OCI-LY3 (cell line): Measurements from ENCODE around the gene ERI3.

ENCODE experiments used
- H2AFZ ChIP-seq: fragments of 200-600, 300-600 bp; shearing (Covaris generic); 2 replicates; pipeline ENCODE4 v1.6.0; 2014; ENCODE audit warnings: antibody characterized with exemption, low read depth, low read length
- H3K27ac ChIP-seq: fragments of 200-600, 300-600 bp; sonication (generic); 2 replicates; pipeline ENCODE4 v1.5.1; 2014; ENCODE audit warnings: mild to moderate bottlenecking, low read length, moderate library complexity, mixed read lengths
- H3K27me3 ChIP-seq: fragments of 200-600, 300-600 bp; sonication (generic); 2 replicates; pipeline ENCODE4 v1.6.1; 2014; ENCODE audit warnings: low read depth, low read length, mixed read lengths
- H3K36me3 ChIP-seq: fragments of 200-600, 300-600 bp; sonication (generic); replicated peaks from 2 replicates; pipeline ENCODE3; 2014; ENCODE audit warnings: low read depth, low read length, mixed read lengths
- H3K4me1 ChIP-seq: fragments of 300-600, 200-600 bp; sonication (generic); 2 replicates; pipeline ENCODE4 v1.6.1; 2014; ENCODE audit warnings: low read length, mixed read lengths
- H3K4me2 ChIP-seq: fragments of 200-600, 300-600 bp; sonication (generic); 2 replicates; pipeline ENCODE4 v1.6.1; 2014; ENCODE audit warnings: low read length, mixed read lengths
- H3K4me3 ChIP-seq: fragments of 300-600, 200-600 bp; sonication (generic); 2 replicates; pipeline ENCODE4 v1.5.1; 2014; ENCODE audit warnings: antibody characterized with exemption, mild to moderate bottlenecking, low read length, moderate library complexity
- H3K79me2 ChIP-seq: fragments of 300-600, 200-600 bp; shearing (Covaris generic); 2 replicates; pipeline ENCODE4 v1.6.1; 2014; ENCODE audit warnings: mild to moderate bottlenecking, low read length, mixed read lengths
- H3K9ac ChIP-seq: fragments of 300-600, 200-600 bp; shearing (Covaris generic); 2 replicates; pipeline ENCODE4 v1.6.0; 2014; ENCODE audit warnings: mild to moderate bottlenecking, low read length, moderate library complexity
- H3K9me3 ChIP-seq: fragments of 200-600, 300-600 bp; shearing (Covaris generic); 2 replicates; pipeline ENCODE4 v1.6.1; 2014; ENCODE audit warnings: low read length, mixed read lengths; ENCODE audit not compliant: insufficient read depth
- H4K20me1 ChIP-seq: fragments of 200-600, 300-600 bp; sonication (generic); 2 replicates; pipeline ENCODE4 v1.6.1; 2016; ENCODE audit warnings: low read length, mixed read lengths; ENCODE audit not compliant: insufficient read depth
- EZH2phosphoT487 ChIP-seq: fragments of 200-600 bp; shearing (Covaris generic); IDR thresholded peaks from 2 replicates; pipeline ENCODE4 v1.6.1; 2018; ENCODE audit warnings: antibody characterized with exemption, mixed run types, low read depth
- TF ChIP-seq, protein P1 (sequence below): fragments of 200-600, 300-600 bp; sonication (generic); IDR thresholded peaks from 2 replicates; pipeline ENCODE4 v1.5.1; 2014; ENCODE audit warnings: antibody characterized with exemption, low read length, low read depth

Gene ERI3

DNA sequence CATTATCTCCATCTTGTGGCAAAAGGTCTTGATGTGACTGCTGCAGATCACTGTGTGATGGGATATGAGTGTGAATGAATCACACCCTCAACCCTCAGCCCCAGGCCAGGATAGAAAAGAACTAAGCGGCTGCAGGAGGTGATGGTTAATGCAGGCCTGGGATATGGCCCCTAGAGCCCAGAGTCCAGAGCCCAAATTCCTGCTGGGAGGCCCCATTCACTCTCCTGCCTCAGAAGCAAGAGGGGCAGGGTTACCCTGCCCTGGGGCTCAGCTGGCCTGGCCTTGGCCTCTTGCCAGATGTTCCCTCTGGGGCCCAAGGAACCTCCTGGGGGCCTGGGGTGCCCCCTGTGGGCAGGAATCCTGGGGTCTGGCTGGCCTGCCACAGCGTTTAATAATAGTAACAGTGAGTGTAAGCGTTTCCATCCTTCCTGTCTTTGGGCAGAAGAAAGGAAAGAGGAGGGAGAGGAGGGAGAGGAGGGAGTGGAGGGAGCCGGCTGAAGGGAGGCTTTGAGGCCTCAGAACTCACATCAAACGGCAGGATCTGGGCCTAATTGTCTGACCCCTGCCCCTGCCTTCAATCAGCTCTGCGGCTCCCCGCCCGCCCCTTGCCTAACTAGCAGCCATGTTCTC lies 115.6 kb downstream of the ERI3 start:
- H2AFZ ChIP-seq, result no peak overlapping the region

DNA sequence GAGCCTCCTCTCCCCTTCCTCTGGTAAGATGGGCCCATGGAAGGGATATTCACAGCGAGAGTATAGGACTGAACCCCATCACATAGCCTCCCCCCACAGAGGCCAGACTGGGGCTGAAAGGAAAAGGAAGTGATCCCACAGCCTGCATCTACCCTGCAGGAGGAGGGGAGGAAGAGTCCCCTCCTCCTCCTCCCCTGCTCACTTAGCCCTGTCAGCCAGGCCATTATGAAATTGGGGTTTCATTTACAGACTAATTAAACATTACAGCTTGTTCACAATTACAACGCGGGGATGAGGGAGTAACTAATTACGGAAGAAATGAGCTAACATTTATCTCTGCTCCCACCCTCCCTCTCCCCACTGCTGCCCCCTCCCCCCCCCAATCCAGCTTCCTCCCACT lies 116.4 kb downstream of the ERI3 start:
- H3K9me3 ChIP-seq, result no peaks in the 10 kb centered on the region
- H3K4me1 ChIP-seq, result no peaks in the 10 kb centered on the region
- no peak overlapping the region for H2AFZ ChIP-seq
- no peaks in the 10 kb centered on the region for H3K27me3 ChIP-seq
- no peak for TF ChIP-seq EZH2phosphoT487
- TF ChIP-seq, protein P1, sequence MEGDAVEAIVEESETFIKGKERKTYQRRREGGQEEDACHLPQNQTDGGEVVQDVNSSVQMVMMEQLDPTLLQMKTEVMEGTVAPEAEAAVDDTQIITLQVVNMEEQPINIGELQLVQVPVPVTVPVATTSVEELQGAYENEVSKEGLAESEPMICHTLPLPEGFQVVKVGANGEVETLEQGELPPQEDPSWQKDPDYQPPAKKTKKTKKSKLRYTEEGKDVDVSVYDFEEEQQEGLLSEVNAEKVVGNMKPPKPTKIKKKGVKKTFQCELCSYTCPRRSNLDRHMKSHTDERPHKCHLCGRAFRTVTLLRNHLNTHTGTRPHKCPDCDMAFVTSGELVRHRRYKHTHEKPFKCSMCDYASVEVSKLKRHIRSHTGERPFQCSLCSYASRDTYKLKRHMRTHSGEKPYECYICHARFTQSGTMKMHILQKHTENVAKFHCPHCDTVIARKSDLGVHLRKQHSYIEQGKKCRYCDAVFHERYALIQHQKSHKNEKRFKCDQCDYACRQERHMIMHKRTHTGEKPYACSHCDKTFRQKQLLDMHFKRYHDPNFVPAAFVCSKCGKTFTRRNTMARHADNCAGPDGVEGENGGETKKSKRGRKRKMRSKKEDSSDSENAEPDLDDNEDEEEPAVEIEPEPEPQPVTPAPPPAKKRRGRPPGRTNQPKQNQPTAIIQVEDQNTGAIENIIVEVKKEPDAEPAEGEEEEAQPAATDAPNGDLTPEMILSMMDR, result no peak
- no peaks in the 10 kb centered on the region for H3K79me2 ChIP-seq
- no peak overlapping the region for H3K27ac ChIP-seq
- H3K4me2 ChIP-seq, result no peak overlapping the region
- no peaks in the 10 kb centered on the region for H3K36me3 ChIP-seq
- no peaks in the 10 kb centered on the region for H4K20me1 ChIP-seq
- H3K9ac ChIP-seq, result no peak overlapping the region
- H3K4me3 ChIP-seq, result no peak overlapping the region

More for the DNA sequence above, 115.6 kb downstream of the ERI3 start:
- H4K20me1 ChIP-seq, result no peaks in the 10 kb centered on the region
- no peaks in the 10 kb centered on the region for H3K36me3 ChIP-seq
- no peak overlapping the region for H3K4me3 ChIP-seq
- no peaks in the 10 kb centered on the region for H3K79me2 ChIP-seq
- H3K9ac ChIP-seq, result no peak overlapping the region
- TF ChIP-seq, protein P1, result no peak
- TF ChIP-seq EZH2phosphoT487, result no peak
- no peaks in the 10 kb centered on the region for H3K9me3 ChIP-seq
- no peak overlapping the region for H3K4me2 ChIP-seq
- no peaks in the 10 kb centered on the region for H3K4me1 ChIP-seq
- no peak overlapping the region for H3K27ac ChIP-seq
- H3K27me3 ChIP-seq, result no peaks in the 10 kb centered on the region

DNA sequence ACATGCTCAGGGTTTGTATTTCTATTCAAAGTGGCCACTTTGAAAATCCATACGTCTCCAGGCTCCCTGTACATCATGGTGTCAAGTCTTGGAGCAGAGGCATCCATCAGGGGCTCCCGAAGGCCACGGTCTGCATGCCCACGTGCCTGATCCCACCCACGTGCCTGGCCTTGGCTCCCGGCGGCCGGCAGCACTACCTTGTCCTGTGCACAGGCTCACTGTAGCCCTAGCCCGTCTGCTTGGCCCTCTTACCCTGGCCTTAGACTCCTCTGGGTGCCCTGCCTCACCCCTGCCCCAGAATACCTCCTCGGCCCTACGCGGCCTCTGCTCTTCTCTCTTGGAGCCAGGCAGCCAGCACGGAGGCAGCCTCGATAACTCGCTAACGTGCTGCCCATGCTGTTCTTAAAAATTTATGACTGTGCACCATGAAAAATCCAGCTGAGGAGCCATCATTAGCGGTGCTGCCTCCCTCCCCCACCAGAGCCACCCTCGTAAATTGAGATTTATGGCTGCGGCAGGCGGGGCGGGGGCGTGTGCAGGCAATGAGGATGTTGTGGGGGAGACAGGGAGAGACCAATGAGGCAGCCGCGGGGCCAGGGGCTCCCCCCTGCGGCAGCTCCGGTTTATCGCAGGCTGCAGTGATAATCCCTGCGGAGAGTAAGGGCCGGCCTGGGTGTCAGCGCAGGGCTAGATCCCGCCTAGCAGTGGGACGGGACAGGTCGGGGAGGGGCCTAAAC lies 117.2 kb downstream of the ERI3 start:
- H3K4me1 ChIP-seq, result no peaks in the 10 kb centered on the region
- no peaks in the 10 kb centered on the region for H3K9me3 ChIP-seq
- no peak overlapping the region for H2AFZ ChIP-seq
- H3K27ac ChIP-seq, result no peak overlapping the region
- no peaks in the 10 kb centered on the region for H3K79me2 ChIP-seq
- H3K9ac ChIP-seq, result no peak overlapping the region
- H4K20me1 ChIP-seq, result no peaks in the 10 kb centered on the region
- H3K4me2 ChIP-seq, result no peak overlapping the region
- no peaks in the 10 kb centered on the region for H3K27me3 ChIP-seq
- H3K36me3 ChIP-seq, result no peaks in the 10 kb centered on the region
- TF ChIP-seq, protein P1, result 0 out of 2 replicates have a peak, but pooled peaks have one; percentile 19
- no peak for TF ChIP-seq EZH2phosphoT487
- no peak overlapping the region for H3K4me3 ChIP-seq

DNA sequence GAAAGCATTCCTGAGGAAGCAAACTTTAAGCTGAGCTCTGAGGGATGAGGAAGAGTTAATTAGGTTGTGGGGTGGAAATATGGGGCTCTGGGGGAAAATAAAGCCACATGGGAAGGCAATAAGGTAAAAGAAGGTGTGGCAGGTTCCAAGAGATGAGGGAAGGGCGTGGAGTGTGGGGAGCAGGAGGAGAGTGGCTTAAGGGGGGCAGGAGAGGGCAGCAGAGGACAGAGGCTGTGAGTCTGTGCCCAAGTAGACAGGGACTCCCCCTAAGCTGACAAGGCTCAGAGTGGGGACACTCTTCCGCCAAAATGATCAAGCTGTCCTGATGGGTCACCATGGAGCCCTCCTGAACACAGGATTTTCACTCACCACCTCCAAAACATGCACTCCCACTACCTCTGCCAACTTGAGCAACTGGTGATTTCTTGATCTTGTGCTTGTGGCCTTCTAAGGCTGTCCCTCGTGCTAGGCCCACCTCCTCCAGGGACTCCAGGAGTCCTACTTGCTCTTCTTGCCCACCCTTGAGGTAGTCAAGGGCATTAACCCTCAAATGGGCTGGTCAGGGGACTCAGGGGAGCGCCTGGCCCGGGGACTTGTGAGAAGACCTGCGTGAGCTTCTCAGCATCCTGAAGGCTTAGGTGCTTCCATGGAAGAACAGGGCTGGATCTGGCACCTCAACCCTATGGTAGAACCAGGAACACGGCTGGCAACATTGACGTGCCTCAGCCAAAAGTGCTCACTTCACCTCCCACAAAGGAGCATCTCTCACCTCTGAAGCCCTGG lies 118.4 kb downstream of the ERI3 start:
- no peak overlapping the region for H3K9ac ChIP-seq
- H3K4me3 ChIP-seq, result no peak overlapping the region
- no peak overlapping the region for H2AFZ ChIP-seq
- H4K20me1 ChIP-seq, result no peaks in the 10 kb centered on the region
- no peaks in the 10 kb centered on the region for H3K27me3 ChIP-seq
- TF ChIP-seq, protein P1, result no peak
- no peak for TF ChIP-seq EZH2phosphoT487
- no peak overlapping the region for H3K4me2 ChIP-seq
- H3K27ac ChIP-seq, result no peak overlapping the region
- H3K9me3 ChIP-seq, result no peaks in the 10 kb centered on the region
- H3K36me3 ChIP-seq, result no peaks in the 10 kb centered on the region
- H3K4me1 ChIP-seq, result no peaks in the 10 kb centered on the region
- H3K79me2 ChIP-seq, result no peaks in the 10 kb centered on the region
